GM12878 (cell line): Measurements from ENCODE around the gene MRPL22. TPM values are rescaled to one million over a fixed set of nuclear protein-coding genes. Genes with fewer than 3 reads are reported as not detected.

ENCODE experiments used
- ATAC-seq: fragments of 200-7000 bp; cut with Tn5 transposase; 3 replicates; pipeline ENCODE4 v1.9.1; 2020; ENCODE audit warnings: mild to moderate bottlenecking, moderate library complexity
- BruUV-seq: library from RNA; stranded (reverse); fragments of 400-500 nt; replicated peaks from 2 replicates; lab custom pipeline; 2021; lab: Mats Ljungman, UMichigan
- CTCF ChIA-PET: fragments of 300-600 bp; sonication (Branson Sonifier 250); formaldehyde crosslinking; extraction: SDS; loops from one replicate; lab custom pipeline; 2021; ENCODE audit warnings: inconsistent platforms; lab: Yijun Ruan, JAX
- POLR2A ChIA-PET: fragments of 350-600 bp; formaldehyde crosslinking; extraction: SDS; loops from one replicate; lab custom pipeline; 2021; ENCODE audit warnings: inconsistent platforms; lab: Charles Lee
- RAD21 ChIA-PET: fragments of 300-600 bp; sonication (Branson Sonifier 250); formaldehyde crosslinking; loops from one replicate; lab custom pipeline; 2023; ENCODE audit warnings: antibody characterized with exemption; ENCODE audit not compliant: unreplicated experiment; lab: Charles Lee
- SMC1A ChIA-PET: fragments of 300-600 bp; sonication (Branson Sonifier 250); formaldehyde crosslinking; loops from one replicate; lab custom pipeline; 2023; ENCODE audit not compliant: unreplicated experiment, uncharacterized antibody; lab: Charles Lee
- DNase-seq: peaks from one replicate; pipeline ENCODE4 v3.0.0-alpha.2; 2011; ENCODE audit warnings: low read depth, low spot score
- FAIRE-seq: peaks from 3 replicates; lab custom pipeline; 2011; peaks lifted over from hg19 to GRCh38; lab: Jason Lieb, UNC
- H2AFZ ChIP-seq: 2 replicates; pipeline ENCODE4 v1.6.0; 2011; ENCODE audit warnings: low read depth, low read length, control low read depth; ENCODE audit not compliant: control insufficient read depth
- H3K27ac ChIP-seq: 2 replicates; pipeline ENCODE4 v1.5.1; 2011; ENCODE audit warnings: control low read depth; ENCODE audit not compliant: control insufficient read depth, insufficient read depth
- H3K27me3 ChIP-seq, 2 experiments: replicated peaks in 1 of 2; 2 replicates each; pipeline versions ENCODE4 v1.6.0 to v1.6.1; 2011; ENCODE audit warnings: low read length in 1 of 2; ENCODE audit not compliant: control insufficient read depth in 2 of 2, insufficient read depth in 2 of 2
- H3K36me3 ChIP-seq, 2 experiments: 2 replicates each; pipeline ENCODE4 v1.5.1; 2011; ENCODE audit warnings: low read length in 1 of 2; ENCODE audit not compliant: control insufficient read depth in 2 of 2, insufficient read depth in 2 of 2
- H3K4me1 ChIP-seq: 2 replicates; pipeline ENCODE4 v1.6.1; 2011; ENCODE audit warnings: mild to moderate bottlenecking, low read length, moderate library complexity, mixed read lengths; ENCODE audit not compliant: control insufficient read depth, insufficient read depth
- H3K4me2 ChIP-seq: 2 replicates; pipeline ENCODE4 v1.6.0; 2011; ENCODE audit warnings: control low read depth; ENCODE audit not compliant: control insufficient read depth, insufficient read depth
- H3K4me3 ChIP-seq: fragments of 200-600 bp; sonication (generic); 2 replicates; pipeline ENCODE4 v1.5.1; 2016
- H3K79me2 ChIP-seq: 2 replicates; pipeline ENCODE4 v1.6.0; 2011; ENCODE audit warnings: low read length; ENCODE audit not compliant: control insufficient read depth, insufficient read depth
- H3K9ac ChIP-seq: 2 replicates; pipeline ENCODE4 v1.8.0; 2011; ENCODE audit warnings: low read length, control low read depth, mixed read lengths; ENCODE audit not compliant: control insufficient read depth, insufficient read depth
- H3K9me3 ChIP-seq: replicated peaks from 3 replicates; pipeline ENCODE4 v1.5.1; 2011; ENCODE audit warnings: mild to moderate bottlenecking, low read length; ENCODE audit not compliant: control insufficient read depth, insufficient read depth
- H4K20me1 ChIP-seq: 2 replicates; pipeline ENCODE4 v1.6.0; 2011; ENCODE audit not compliant: control insufficient read depth, insufficient read depth
- BHLHE40 ChIP-seq, 2 experiments: fragments of 450-650 bp in 1 of 2; IDR thresholded peaks; 2 replicates each; pipeline ENCODE4 v1.6.1; 2011 to 2017; ENCODE audit warnings: low read depth in 2 of 2, borderline replicate concordance in 1 of 2, improper control_type of control experiment in 1 of 2, low read length in 1 of 2, mild to moderate bottlenecking in 1 of 2
- KAT2A ChIP-seq: conservative IDR thresholded peaks from 2 replicates; pipeline ENCODE4 v1.6.1; 2011; ENCODE audit warnings: low read depth, low read length; ENCODE audit not compliant: control insufficient read depth
- PAX5 ChIP-seq: IDR thresholded peaks from 2 replicates; pipeline ENCODE4 v1.6.1; 2011; ENCODE audit warnings: low read depth, low read length, borderline replicate concordance
- RBBP5 ChIP-seq: fragments of 200-600 bp; sonication (generic); conservative IDR thresholded peaks from 2 replicates; pipeline ENCODE4 v1.6.1; 2016
- SMAD5 ChIP-seq: IDR thresholded peaks from 2 replicates; pipeline ENCODE4 v1.6.1; 2016; ENCODE audit warnings: antibody characterized with exemption, low read depth
- WGBS: methylation state at CpG from one replicate; pipeline ENCODE4 v1.1.6; 2016; ENCODE audit warnings: low lambda C conversion rate; ENCODE audit not compliant: insufficient replicate concordance, insufficient coverage; ENCODE audit errors: missing lambda C conversion rate; 5-methylcytosine and 5-hydroxymethylcytosine counted together
- in situ Hi-C: fragments of 300-500 bp; cut with MboI; formaldehyde crosslinking; loops from 9 replicates; pipeline ENCODE4 v1.14.3; 2018; ENCODE audit warnings: mixed read lengths
- intact Hi-C: fragments of 100-400 bp; cut with micrococcal nuclease; formaldehyde crosslinking; loops from one replicate; pipeline ENCODE4 v1.14.2; 2022; ENCODE audit not compliant: unreplicated experiment
- polyA plus RNA-seq, 11 experiments: library from polyadenylated mRNA; depleted of rRNA in 4 of 11; unstranded in 6 of 11; stranded (reverse) in 5 of 11; fragments of >200 nt; fragmentation: Nextera tagmentation in 4 of 11; fragmentation: Illumina TruSeq in 1 of 11; extraction: Ambion mirVana in 4 of 11; extraction: Trizol in 1 of 11; gene quantifications; 1 replicate in 1 of 11; 2 replicates in 10 of 11; pipeline versions ENCODE4 v1.2.1 to v1.2.3, GENCODE V29; 2011 to 2016; ENCODE audit warnings: inconsistent platforms in 2 of 11, missing spikeins in 2 of 11, low read depth in 1 of 11
- total RNA-seq, 4 experiments: library from RNA; depleted of rRNA in 3 of 4; stranded (reverse); fragments of >200 nt in 3 of 4; fragmentation: Illumina TruSeq in 1 of 4; extraction: Trizol in 1 of 4; gene quantifications; 2 replicates each; pipeline versions ENCODE4 v1.2.1 to v1.2.3, GENCODE V29; 2013 to 2021
- TF ChIP-seq, protein P1 (sequence below): fragments of 450-650 bp; formaldehyde crosslinking; IDR thresholded peaks from 2 replicates; pipeline ENCODE4 v1.4.0; 2022; ENCODE audit warnings: mild to moderate bottlenecking, moderate library complexity
- TF ChIP-seq, protein P2 (sequence below): fragments of 450-650 bp; IDR thresholded peaks from 2 replicates; pipeline ENCODE4 v1.6.1; 2016; ENCODE audit warnings: mild to moderate bottlenecking
- TF ChIP-seq, protein P3 (sequence below): fragments of 450-650 bp; IDR thresholded peaks from 2 replicates; pipeline ENCODE4 v1.6.1; 2017; ENCODE audit warnings: mild to moderate bottlenecking

MRPL22 gene
- total and polyA plus RNA-seq, 10 of the 15 experiments (the other 5 are each of a cell fraction or from before 2014, with no cell fraction given) = 29.7 to 318 (median 93.4) TPM

DNA sequence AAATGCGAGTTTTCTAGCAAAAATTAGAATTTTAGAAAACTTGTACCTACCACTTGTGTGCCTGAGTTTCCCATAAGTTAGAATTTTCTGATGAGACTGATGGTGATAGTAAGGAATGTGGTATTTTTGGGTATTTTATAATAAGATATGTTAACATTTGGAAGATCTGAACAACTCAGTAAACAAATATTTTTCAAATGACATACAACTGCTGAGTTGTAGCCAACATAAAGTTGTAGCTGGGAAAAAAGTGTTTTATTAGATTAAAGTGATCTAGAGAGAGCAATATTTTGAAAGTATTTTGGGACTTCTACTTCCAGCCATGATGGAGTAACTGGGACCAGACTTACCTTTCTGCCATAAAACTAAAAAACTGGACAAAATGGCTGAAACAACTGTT lies 40.8 kb upstream of the MRPL22 start:
- BruUV-seq = no TSS peak
- DNase-seq = no peak
- H4K20me1 ChIP-seq = no peaks in the 10 kb centered on the region
- SMC1A ChIA-PET = no interaction called here
- no peak overlapping the region for H3K4me2 ChIP-seq
- H3K27me3 ChIP-seq = no peaks in the 10 kb centered on the region
- no peak overlapping the region for H3K27ac ChIP-seq
- H2AFZ ChIP-seq = no peak overlapping the region
- WGBS = 92% methylated on average over 1 of the region's 1 CpG
- TF ChIP-seq PAX5 = no peak
- TF ChIP-seq SMAD5 = no peak
- TF ChIP-seq, protein P1, sequence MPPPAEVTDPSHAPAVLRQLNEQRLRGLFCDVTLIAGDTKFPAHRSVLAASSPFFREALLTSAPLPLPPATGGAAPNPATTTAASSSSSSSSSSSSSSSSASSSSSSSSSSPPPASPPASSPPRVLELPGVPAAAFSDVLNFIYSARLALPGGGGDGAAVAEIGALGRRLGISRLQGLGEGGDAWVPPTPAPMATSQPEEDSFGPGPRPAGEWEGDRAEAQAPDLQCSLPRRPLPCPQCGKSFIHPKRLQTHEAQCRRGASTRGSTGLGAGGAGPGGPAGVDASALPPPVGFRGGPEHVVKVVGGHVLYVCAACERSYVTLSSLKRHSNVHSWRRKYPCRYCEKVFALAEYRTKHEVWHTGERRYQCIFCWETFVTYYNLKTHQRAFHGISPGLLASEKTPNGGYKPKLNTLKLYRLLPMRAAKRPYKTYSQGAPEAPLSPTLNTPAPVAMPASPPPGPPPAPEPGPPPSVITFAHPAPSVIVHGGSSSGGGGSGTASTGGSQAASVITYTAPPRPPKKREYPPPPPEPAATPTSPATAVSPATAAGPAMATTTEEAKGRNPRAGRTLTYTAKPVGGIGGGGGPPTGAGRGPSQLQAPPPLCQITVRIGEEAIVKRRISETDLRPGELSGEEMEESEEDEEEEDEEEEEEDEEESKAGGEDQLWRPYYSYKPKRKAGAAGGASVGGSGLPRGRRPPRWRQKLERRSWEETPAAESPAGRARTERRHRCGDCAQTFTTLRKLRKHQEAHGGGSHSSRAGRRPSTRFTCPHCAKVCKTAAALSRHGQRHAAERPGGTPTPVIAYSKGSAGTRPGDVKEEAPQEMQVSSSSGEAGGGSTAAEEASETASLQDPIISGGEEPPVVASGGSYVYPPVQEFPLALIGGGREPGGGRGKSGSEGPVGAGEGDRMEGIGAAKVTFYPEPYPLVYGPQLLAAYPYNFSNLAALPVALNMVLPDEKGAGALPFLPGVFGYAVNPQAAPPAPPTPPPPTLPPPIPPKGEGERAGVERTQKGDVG (CRISPR knock-in tag) = no peak
- TF ChIP-seq, protein P2, sequence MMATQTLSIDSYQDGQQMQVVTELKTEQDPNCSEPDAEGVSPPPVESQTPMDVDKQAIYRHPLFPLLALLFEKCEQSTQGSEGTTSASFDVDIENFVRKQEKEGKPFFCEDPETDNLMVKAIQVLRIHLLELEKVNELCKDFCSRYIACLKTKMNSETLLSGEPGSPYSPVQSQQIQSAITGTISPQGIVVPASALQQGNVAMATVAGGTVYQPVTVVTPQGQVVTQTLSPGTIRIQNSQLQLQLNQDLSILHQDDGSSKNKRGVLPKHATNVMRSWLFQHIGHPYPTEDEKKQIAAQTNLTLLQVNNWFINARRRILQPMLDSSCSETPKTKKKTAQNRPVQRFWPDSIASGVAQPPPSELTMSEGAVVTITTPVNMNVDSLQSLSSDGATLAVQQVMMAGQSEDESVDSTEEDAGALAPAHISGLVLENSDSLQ = no peak
- no peak for TF ChIP-seq RBBP5
- TF ChIP-seq BHLHE40 (IDR thresholded peaks at IDR 0.05; ENCODE audit: borderline replicate concordance in 1 of 2, low read depth in 2 of 2, low read length in 1 of 2) = no peak
- TF ChIP-seq KAT2A = no peak
- TF ChIP-seq, protein P3, sequence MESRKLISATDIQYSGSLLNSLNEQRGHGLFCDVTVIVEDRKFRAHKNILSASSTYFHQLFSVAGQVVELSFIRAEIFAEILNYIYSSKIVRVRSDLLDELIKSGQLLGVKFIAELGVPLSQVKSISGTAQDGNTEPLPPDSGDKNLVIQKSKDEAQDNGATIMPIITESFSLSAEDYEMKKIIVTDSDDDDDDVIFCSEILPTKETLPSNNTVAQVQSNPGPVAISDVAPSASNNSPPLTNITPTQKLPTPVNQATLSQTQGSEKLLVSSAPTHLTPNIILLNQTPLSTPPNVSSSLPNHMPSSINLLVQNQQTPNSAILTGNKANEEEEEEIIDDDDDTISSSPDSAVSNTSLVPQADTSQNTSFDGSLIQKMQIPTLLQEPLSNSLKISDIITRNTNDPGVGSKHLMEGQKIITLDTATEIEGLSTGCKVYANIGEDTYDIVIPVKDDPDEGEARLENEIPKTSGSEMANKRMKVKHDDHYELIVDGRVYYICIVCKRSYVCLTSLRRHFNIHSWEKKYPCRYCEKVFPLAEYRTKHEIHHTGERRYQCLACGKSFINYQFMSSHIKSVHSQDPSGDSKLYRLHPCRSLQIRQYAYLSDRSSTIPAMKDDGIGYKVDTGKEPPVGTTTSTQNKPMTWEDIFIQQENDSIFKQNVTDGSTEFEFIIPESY = no peak
- TF ChIP-seq, all 136 proteins: peak for 0
- RAD21 ChIA-PET = no interaction called here
- Histone ChIP-seq H3K36me3 (peaks cover 6 to 14% of the 10 kb centered on the region in 2 experiments), H3K9me3 (no peaks in the 10 kb centered on the region), H3K9ac (no peak overlapping the region), H3K4me3 (no peak overlapping the region), H3K79me2 (no peaks in the 10 kb centered on the region), H3K4me1 (no peaks in the 10 kb centered on the region)
- ATAC-seq (no peak), FAIRE-seq (no peak)
- POLR2A ChIA-PET = no interaction called here
- CTCF ChIA-PET = interaction anchor here (0.9 to 1.0 kb wide), 2 partner anchors 20 to 247 kb away, joined by 3 read pairs; no protein-coding TSS in a partner anchor
- intact Hi-C loops (no loop called here), in situ Hi-C loops (no loop called here)
